Skeletal muscle satellite cell (primary cell): ENCODE data around the gene PEX14.

Experiments used
- H3K27me3 ChIP-seq: 2 replicates; pipeline ENCODE4 v1.7.0; 2013; ENCODE audit warnings: low read length; ENCODE audit not compliant: control insufficient read depth, insufficient read depth
- H3K36me3 ChIP-seq: 2 replicates; pipeline ENCODE4 v1.7.0; 2013; ENCODE audit warnings: mild to moderate bottlenecking, control low read depth, low read length; ENCODE audit not compliant: insufficient read depth
- H3K4me1 ChIP-seq: 2 replicates; pipeline ENCODE4 v1.7.0; 2013; ENCODE audit warnings: low read length; ENCODE audit not compliant: control insufficient read depth, insufficient read depth
- H3K4me2 ChIP-seq: 2 replicates; pipeline ENCODE4 v1.7.0; 2013; ENCODE audit warnings: mild to moderate bottlenecking, low read length
- H3K4me3 ChIP-seq: 2 replicates; pipeline ENCODE4 v1.7.0; 2013; ENCODE audit warnings: low read length
- H3K9ac ChIP-seq: 2 replicates; pipeline ENCODE4 v1.7.0; 2013; ENCODE audit warnings: mild to moderate bottlenecking, low read depth, low read length, moderate library complexity
- H3K9me3 ChIP-seq: replicated peaks from 2 replicates; pipeline ENCODE4 v1.7.0; 2013; ENCODE audit warnings: mild to moderate bottlenecking, control low read depth, low read length

Gene PEX14

GRCh38 chr1:10475510-10475909, 760 bp downstream of the PEX14 start:
- Histone ChIP-seq H3K9ac (peak overlapping the region; percentile 83), H3K4me1 (peaks cover 18% of the 10 kb centered on the region)

GRCh38 chr1:10479296-10479695, 4.5 kb downstream of the PEX14 start:
- no peak overlapping the region for H3K9ac ChIP-seq
- H3K4me3 ChIP-seq, result no peak overlapping the region
- H3K27me3 ChIP-seq, result no peaks in the 10 kb centered on the region
- no peaks in the 10 kb centered on the region for H3K9me3 ChIP-seq
- no peaks in the 10 kb centered on the region for H3K36me3 ChIP-seq
- H3K4me2 ChIP-seq, result no peak overlapping the region
- H3K4me1 ChIP-seq, result peaks cover 7% of the 10 kb centered on the region

More at GRCh38 chr1:10475510-10475909, 760 bp downstream of the PEX14 start:
- no peaks in the 10 kb centered on the region for H3K27me3 ChIP-seq
- peak overlapping the region; percentile 91 for H3K4me2 ChIP-seq
- H3K36me3 ChIP-seq, result no peaks in the 10 kb centered on the region
- peak overlapping the region; percentile 97 for H3K4me3 ChIP-seq
- H3K9me3 ChIP-seq, result no peaks in the 10 kb centered on the region

- H3K9ac ChIP-seq, result no peak overlapping the region
- no peaks in the 10 kb centered on the region for H3K9me3 ChIP-seq
- peaks cover 6% of the 10 kb centered on the region for H3K4me1 ChIP-seq
- H3K4me2 ChIP-seq, result no peak overlapping the region
- no peak overlapping the region for H3K4me3 ChIP-seq
- no peaks in the 10 kb centered on the region for H3K36me3 ChIP-seq
- no peaks in the 10 kb centered on the region for H3K27me3 ChIP-seq
These were observed 5.9 kb downstream of the PEX14 start for GRCh38 chr1:10480614-10481013.

- H3K4me3 ChIP-seq, result no peak overlapping the region
- no peak overlapping the region for H3K9ac ChIP-seq
- H3K36me3 ChIP-seq, result no peaks in the 10 kb centered on the region
- no peaks in the 10 kb centered on the region for H3K27me3 ChIP-seq
- no peaks in the 10 kb centered on the region for H3K9me3 ChIP-seq
- H3K4me1 ChIP-seq, result no peaks in the 10 kb centered on the region
- H3K4me2 ChIP-seq, result no peak overlapping the region
These were observed 9.8 kb downstream of the PEX14 start for GRCh38 chr1:10484521-10484920.

- Histone ChIP-seq H3K36me3 (no peaks in the 10 kb centered on the region), H3K4me2 (no peak overlapping the region), H3K27me3 (no peaks in the 10 kb centered on the region), H3K4me3 (no peak overlapping the region), H3K9ac (no peak overlapping the region), H3K9me3 (no peaks in the 10 kb centered on the region), H3K4me1 (no peaks in the 10 kb centered on the region)
These were observed 14.7 kb downstream of the PEX14 start for GRCh38 chr1:10489291-10490055.

GRCh38 chr1:10490286-10490970, 15.7 kb downstream of the PEX14 start:
- Histone ChIP-seq H3K9me3 (no peaks in the 10 kb centered on the region), H3K9ac (no peak overlapping the region), H3K4me3 (no peak overlapping the region), H3K4me1 (peaks cover 8% of the 10 kb centered on the region), H3K4me2 (no peak overlapping the region), H3K36me3 (no peaks in the 10 kb centered on the region), H3K27me3 (no peaks in the 10 kb centered on the region)

- peaks cover 9% of the 10 kb centered on the region for H3K4me1 ChIP-seq
- H3K4me3 ChIP-seq, result no peak overlapping the region
- no peak overlapping the region for H3K4me2 ChIP-seq
- H3K27me3 ChIP-seq, result no peaks in the 10 kb centered on the region
- no peaks in the 10 kb centered on the region for H3K36me3 ChIP-seq
- no peaks in the 10 kb centered on the region for H3K9me3 ChIP-seq
- H3K9ac ChIP-seq, result no peak overlapping the region
These were observed 19.6 kb downstream of the PEX14 start for GRCh38 chr1:10494418-10494753.

- Histone ChIP-seq H3K9ac (peak overlapping the region; percentile 29), H3K4me3 (peak overlapping the region; percentile 40), H3K4me2 (peak overlapping the region; percentile 76), H3K27me3 (no peaks in the 10 kb centered on the region), H3K36me3 (no peaks in the 10 kb centered on the region), H3K9me3 (no peaks in the 10 kb centered on the region), H3K4me1 (peaks cover 9% of the 10 kb centered on the region)
These were observed 20.2 kb downstream of the PEX14 start for GRCh38 chr1:10494754-10495474.

GRCh38 chr1:10495475-10495817, 20.7 kb downstream of the PEX14 start:
- peak overlapping the region; percentile 29 for H3K9ac ChIP-seq

GRCh38 chr1:10495952-10496351, 21.2 kb downstream of the PEX14 start:
- no peak overlapping the region for H3K9ac ChIP-seq
- no peak overlapping the region for H3K4me2 ChIP-seq
- H3K27me3 ChIP-seq, result no peaks in the 10 kb centered on the region
- H3K4me3 ChIP-seq, result no peak overlapping the region
- no peaks in the 10 kb centered on the region for H3K36me3 ChIP-seq
- H3K4me1 ChIP-seq, result peaks cover 9% of the 10 kb centered on the region
- H3K9me3 ChIP-seq, result no peaks in the 10 kb centered on the region

More at GRCh38 chr1:10495475-10495817, 20.7 kb downstream of the PEX14 start:
- no peaks in the 10 kb centered on the region for H3K27me3 ChIP-seq
- H3K4me3 ChIP-seq, result no peak overlapping the region
- peak overlapping the region; percentile 76 for H3K4me2 ChIP-seq
- H3K4me1 ChIP-seq, result peaks cover 9% of the 10 kb centered on the region
- no peaks in the 10 kb centered on the region for H3K9me3 ChIP-seq
- no peaks in the 10 kb centered on the region for H3K36me3 ChIP-seq

- H3K36me3 ChIP-seq, result no peaks in the 10 kb centered on the region
- peaks cover 9% of the 10 kb centered on the region for H3K4me1 ChIP-seq
- no peaks in the 10 kb centered on the region for H3K9me3 ChIP-seq
- no peak overlapping the region for H3K4me3 ChIP-seq
- no peaks in the 10 kb centered on the region for H3K27me3 ChIP-seq
- H3K4me2 ChIP-seq, result no peak overlapping the region
- H3K9ac ChIP-seq, result no peak overlapping the region
These were observed 22.4 kb downstream of the PEX14 start for GRCh38 chr1:10497109-10497508.
